Measurements from ENCODE around the gene USP20.

The USP20 gene

DNA sequence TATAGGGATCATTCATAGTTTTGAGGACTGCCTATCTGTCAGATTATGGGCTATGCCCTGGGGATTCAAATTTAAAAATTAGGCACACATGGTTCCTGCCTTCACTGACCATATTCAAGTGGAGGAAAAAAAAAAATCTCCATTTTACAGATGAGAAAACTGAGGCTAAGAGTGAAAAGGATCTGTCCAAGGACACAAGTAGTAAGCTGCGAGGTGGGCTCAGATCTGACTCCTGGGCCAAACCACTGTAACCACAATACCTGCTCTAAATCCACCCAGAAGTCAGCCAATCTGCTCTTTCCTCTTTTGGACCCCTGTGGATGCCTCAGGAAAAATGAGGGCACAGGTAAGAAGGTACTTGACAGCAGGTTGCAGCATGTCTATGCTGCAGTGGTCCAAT is 8.5 kb upstream of the USP20 start:
- TF ChIP-seq, protein P1, sequence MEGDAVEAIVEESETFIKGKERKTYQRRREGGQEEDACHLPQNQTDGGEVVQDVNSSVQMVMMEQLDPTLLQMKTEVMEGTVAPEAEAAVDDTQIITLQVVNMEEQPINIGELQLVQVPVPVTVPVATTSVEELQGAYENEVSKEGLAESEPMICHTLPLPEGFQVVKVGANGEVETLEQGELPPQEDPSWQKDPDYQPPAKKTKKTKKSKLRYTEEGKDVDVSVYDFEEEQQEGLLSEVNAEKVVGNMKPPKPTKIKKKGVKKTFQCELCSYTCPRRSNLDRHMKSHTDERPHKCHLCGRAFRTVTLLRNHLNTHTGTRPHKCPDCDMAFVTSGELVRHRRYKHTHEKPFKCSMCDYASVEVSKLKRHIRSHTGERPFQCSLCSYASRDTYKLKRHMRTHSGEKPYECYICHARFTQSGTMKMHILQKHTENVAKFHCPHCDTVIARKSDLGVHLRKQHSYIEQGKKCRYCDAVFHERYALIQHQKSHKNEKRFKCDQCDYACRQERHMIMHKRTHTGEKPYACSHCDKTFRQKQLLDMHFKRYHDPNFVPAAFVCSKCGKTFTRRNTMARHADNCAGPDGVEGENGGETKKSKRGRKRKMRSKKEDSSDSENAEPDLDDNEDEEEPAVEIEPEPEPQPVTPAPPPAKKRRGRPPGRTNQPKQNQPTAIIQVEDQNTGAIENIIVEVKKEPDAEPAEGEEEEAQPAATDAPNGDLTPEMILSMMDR (IDR thresholded peaks at IDR 0.05) = no peak
- H3K27ac ChIP-seq = no peak overlapping the region
- H3K27me3 ChIP-seq (ENCODE audit: control insufficient read depth, insufficient read depth, low read length) = no peaks in the 10 kb centered on the region
- H2AFZ ChIP-seq = no peak overlapping the region
- no peak overlapping the region for H3K9ac ChIP-seq
- no peak overlapping the region for H3K4me2 ChIP-seq (ENCODE audit: low read length)
- no peaks in the 10 kb centered on the region for H3K36me3 ChIP-seq (ENCODE audit: control insufficient read depth, insufficient read depth, low read length)
- no peaks in the 10 kb centered on the region for H3K9me3 ChIP-seq (ENCODE audit: control insufficient read depth, low read length)
- H3K79me2 ChIP-seq = no peaks in the 10 kb centered on the region
- H3K4me3 ChIP-seq (ENCODE audit: low read depth, low read length) = no peak overlapping the region
- no peaks in the 10 kb centered on the region for H3K4me1 ChIP-seq

DNA sequence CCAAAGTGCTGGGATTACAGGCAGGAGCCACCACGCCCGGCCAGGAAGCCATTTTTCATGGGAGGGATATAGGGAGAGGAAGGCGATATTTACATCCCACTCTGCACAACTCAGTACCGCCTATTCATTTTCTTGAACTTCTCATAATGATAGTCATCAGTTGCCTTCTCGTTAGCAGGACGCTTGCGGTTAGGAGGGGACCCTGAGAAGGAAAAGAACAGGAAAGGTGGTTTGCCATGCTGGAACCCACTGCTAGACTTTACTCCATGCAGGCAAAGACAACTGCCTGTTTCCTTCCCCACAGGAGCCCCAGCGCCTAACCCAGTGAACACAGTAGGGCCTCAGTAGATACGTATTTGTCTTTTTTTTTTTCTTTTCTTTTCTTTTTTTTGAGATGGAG is 7.2 kb upstream of the USP20 start:
- no peaks in the 10 kb centered on the region for H3K36me3 ChIP-seq (ENCODE audit: control insufficient read depth, insufficient read depth, low read length)
- H3K4me2 ChIP-seq (ENCODE audit: low read length) = no peak overlapping the region
- no peak overlapping the region for H3K4me3 ChIP-seq (ENCODE audit: low read depth, low read length)
- H3K4me1 ChIP-seq = no peaks in the 10 kb centered on the region
- H2AFZ ChIP-seq = no peak overlapping the region
- H3K27me3 ChIP-seq (ENCODE audit: control insufficient read depth, insufficient read depth, low read length) = no peaks in the 10 kb centered on the region
- H3K79me2 ChIP-seq = no peaks in the 10 kb centered on the region
- no peak overlapping the region for H3K9ac ChIP-seq
- no peak overlapping the region for H3K27ac ChIP-seq
- TF ChIP-seq, protein P1 (IDR thresholded peaks at IDR 0.05) = no peak
- no peaks in the 10 kb centered on the region for H3K9me3 ChIP-seq (ENCODE audit: control insufficient read depth, low read length)

DNA sequence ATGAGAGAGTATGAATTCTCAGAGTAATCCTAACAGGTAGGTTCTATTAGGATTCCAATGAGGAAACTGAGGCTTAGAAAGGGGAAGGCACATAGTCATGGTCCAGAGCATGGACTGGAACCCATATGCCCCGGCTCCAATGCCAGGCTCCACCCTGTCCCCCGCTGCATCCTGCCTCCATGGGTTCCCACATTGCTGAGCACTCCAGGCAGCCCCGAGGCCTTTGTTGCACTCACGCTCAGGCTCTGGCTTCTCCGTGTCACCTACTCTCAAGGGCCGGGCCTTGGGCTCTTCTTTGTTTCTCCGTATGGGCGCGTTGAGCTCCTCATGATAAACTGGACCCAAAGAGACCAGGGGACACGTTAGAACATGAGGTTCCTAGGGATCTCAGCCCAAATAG is 6.3 kb upstream of the USP20 start:
- Histone ChIP-seq H3K4me1 (no peaks in the 10 kb centered on the region), H3K27ac (no peak overlapping the region), H3K27me3 (ENCODE audit: control insufficient read depth, insufficient read depth, low read length) (no peaks in the 10 kb centered on the region), H2AFZ (no peak overlapping the region), H3K4me2 (ENCODE audit: low read length) (no peak overlapping the region), H3K9me3 (ENCODE audit: control insufficient read depth, low read length) (no peaks in the 10 kb centered on the region), H3K79me2 (no peaks in the 10 kb centered on the region), H3K9ac (no peak overlapping the region), H3K4me3 (ENCODE audit: low read depth, low read length) (no peak overlapping the region), H3K36me3 (ENCODE audit: control insufficient read depth, insufficient read depth, low read length) (no peaks in the 10 kb centered on the region)
- TF ChIP-seq, protein P1 (IDR thresholded peaks at IDR 0.05) = no peak

DNA sequence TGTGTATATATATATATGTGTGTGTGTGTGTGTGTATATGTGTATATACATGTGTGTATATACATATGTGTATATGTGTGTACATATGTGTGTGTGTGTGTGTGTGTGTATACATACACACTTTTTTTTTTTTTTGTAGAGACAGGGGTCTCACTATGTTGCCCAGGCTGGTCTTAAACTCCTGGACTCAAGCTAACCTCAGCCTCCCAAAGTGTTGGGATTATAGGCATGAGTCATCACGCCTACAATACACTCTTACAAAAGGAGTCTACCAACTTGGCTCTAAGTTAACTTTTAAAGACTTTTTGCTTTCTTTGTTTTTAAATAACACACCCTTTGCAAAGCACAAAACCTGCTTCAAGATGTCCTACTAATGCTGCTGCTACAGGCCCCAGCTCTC is 2.3 kb upstream of the USP20 start:
- peaks cover 11% of the 10 kb centered on the region for H3K79me2 ChIP-seq
- no peaks in the 10 kb centered on the region for H3K4me1 ChIP-seq
- H2AFZ ChIP-seq = no peak overlapping the region
- H3K9ac ChIP-seq = no peak overlapping the region
- H3K4me3 ChIP-seq (ENCODE audit: low read depth, low read length) = no peak overlapping the region
- no peaks in the 10 kb centered on the region for H3K36me3 ChIP-seq (ENCODE audit: control insufficient read depth, insufficient read depth, low read length)
- H3K9me3 ChIP-seq (ENCODE audit: control insufficient read depth, low read length) = no peaks in the 10 kb centered on the region
- TF ChIP-seq, protein P1 (IDR thresholded peaks at IDR 0.05) = no peak
- no peak overlapping the region for H3K4me2 ChIP-seq (ENCODE audit: low read length)
- no peaks in the 10 kb centered on the region for H3K27me3 ChIP-seq (ENCODE audit: control insufficient read depth, insufficient read depth, low read length)
- no peak overlapping the region for H3K27ac ChIP-seq

DNA sequence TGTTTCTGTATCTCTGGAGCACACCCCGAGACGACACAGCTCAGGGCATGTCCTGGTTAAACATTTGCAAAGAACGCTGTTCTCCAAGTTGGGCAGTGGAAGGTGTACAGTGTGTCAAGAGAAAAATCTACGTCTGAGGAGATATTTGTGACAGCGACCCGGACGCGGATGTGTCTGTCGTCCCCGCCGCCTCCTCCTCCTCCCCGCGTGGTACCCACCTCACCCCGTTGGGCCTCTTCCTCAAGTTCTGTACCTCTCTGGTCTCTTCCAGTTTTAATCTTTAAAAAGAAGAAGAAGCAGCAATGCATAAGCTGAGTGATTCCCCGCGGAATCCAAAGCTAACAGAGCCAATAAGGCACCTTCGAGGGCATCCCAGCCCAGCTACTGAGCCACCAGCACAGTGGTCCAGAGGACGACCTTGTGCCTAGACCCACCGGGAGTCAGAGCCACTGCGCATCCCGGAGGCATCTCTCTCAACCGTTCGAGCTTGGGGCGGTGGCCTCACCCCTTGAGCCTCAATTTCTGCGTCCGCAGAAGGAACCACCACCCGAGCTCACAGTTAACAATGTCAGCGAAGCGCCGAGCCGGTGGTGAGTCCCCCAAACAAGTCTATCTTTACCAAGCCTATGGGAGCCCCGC is 650 bp upstream of the USP20 start:
- TF ChIP-seq, protein P1 (IDR thresholded peaks at IDR 0.05) = no peak
- H3K4me3 ChIP-seq (ENCODE audit: low read depth, low read length) = peak overlapping the region; percentile 73
- H3K27me3 ChIP-seq (ENCODE audit: control insufficient read depth, insufficient read depth, low read length) = no peaks in the 10 kb centered on the region
- H3K36me3 ChIP-seq (ENCODE audit: control insufficient read depth, insufficient read depth, low read length) = no peaks in the 10 kb centered on the region
- peak overlapping the region; percentile 57 for H3K27ac ChIP-seq
- no peaks in the 10 kb centered on the region for H3K9me3 ChIP-seq (ENCODE audit: control insufficient read depth, low read length)
- peak overlapping the region; percentile 96 for H2AFZ ChIP-seq
- H3K79me2 ChIP-seq = peaks cover 16% of the 10 kb centered on the region
- H3K4me1 ChIP-seq = no peaks in the 10 kb centered on the region
- peak overlapping the region; percentile 91 for H3K4me2 ChIP-seq (ENCODE audit: low read length)
- H3K9ac ChIP-seq = peak overlapping the region; percentile 53
